Esophagus muscularis mucosa (tissue), 4 donors: Measurements from ENCODE around the gene CIZ1. TPM values are rescaled to one million over a fixed set of nuclear protein-coding genes. Genes with fewer than 3 reads are reported as not detected.

Experiments used
- DNase-seq: peaks from one replicate; pipeline ENCODE4 v3.0.0-alpha.2; 2017; ENCODE audit errors: extremely low spot score
- H3K27ac ChIP-seq, 4 donors: fragments of 200-600 bp; sonication (generic); replicated peaks in 1 of 4; 1 replicate in 3 of 4; 2 replicates in 1 of 4; pipeline ENCODE4 v1.5.1; 2016 to 2019; ENCODE audit warnings: mild to moderate bottlenecking in 1 of 4
- H3K27me3 ChIP-seq, 4 donors: fragments of 200-600 bp; sonication (generic); one replicate each; pipeline versions ENCODE4 v1.5.1 to v1.6.0; 2016 to 2019
- H3K36me3 ChIP-seq, 4 donors: fragments of 200-600 bp; sonication (generic); one replicate each; pipeline ENCODE4 v1.5.1; 2016 to 2019
- H3K4me1 ChIP-seq, 4 donors: fragments of 200-600 bp; sonication (generic); one replicate each; pipeline ENCODE4 v1.5.1; 2016 to 2019
- H3K4me3 ChIP-seq, 4 donors: fragments of 200-600 bp; sonication (generic); 1 replicate in 2 of 4; 2 replicates in 2 of 4; pipeline ENCODE4 v1.5.1; 2016 to 2019; ENCODE audit warnings: mild to moderate bottlenecking in 4 of 4, moderate library complexity in 1 of 4
- H3K9me3 ChIP-seq, 4 donors: fragments of 200-600 bp; sonication (generic); 1 replicate in 3 of 4; 2 replicates in 1 of 4; pipeline ENCODE4 v1.5.1; 2016 to 2019
- EP300 ChIP-seq: sonication (generic); formaldehyde crosslinking; IDR thresholded peaks from one replicate; pipeline ENCODE4 v1.6.1; 2017; ENCODE audit warnings: antibody characterized with exemption
- POLR2A ChIP-seq: fragments of 450-650 bp; IDR thresholded peaks from one replicate; pipeline ENCODE4 v1.6.1; 2017; ENCODE audit warnings: antibody characterized with exemption, moderate library complexity, mild to moderate bottlenecking, low read depth
- POLR2AphosphoS5 ChIP-seq, 2 donors: sonication (generic); formaldehyde crosslinking; IDR thresholded peaks; one replicate each; pipeline ENCODE4 v1.6.1; 2017; ENCODE audit warnings: antibody characterized with exemption in 2 of 2
- WGBS: methylation state at CpG from one replicate; pipeline ENCODE4 v1.1.5; 2018; 5-methylcytosine and 5-hydroxymethylcytosine counted together
- intact Hi-C: fragments of 100-400 bp; cut with DNase I; formaldehyde crosslinking; loops from one replicate; pipeline ENCODE4 v1.15.1; 2023
- total RNA-seq, 4 donors: library from RNA; depleted of rRNA; stranded (reverse); fragments of >200 nt; gene quantifications; one replicate each; pipeline versions ENCODE4 v1.1.0 to v1.2.1, GENCODE V29; 2016
- TF ChIP-seq, protein P1 (sequence below), 3 experiments: fragments of 200-600 bp in 2 of 3; fragments of 450-650 bp in 1 of 3; sonication (generic) in 2 of 3; IDR thresholded peaks; one replicate each; pipeline ENCODE4 v1.5.1; 2017 to 2019; ENCODE audit warnings: antibody characterized with exemption in 3 of 3, mild to moderate bottlenecking in 2 of 3, moderate library complexity in 1 of 3

The CIZ1 gene
- total RNA-seq, 4 donors from 2014 or later = 57.5 to 110 (median 73.2) TPM

DNA sequence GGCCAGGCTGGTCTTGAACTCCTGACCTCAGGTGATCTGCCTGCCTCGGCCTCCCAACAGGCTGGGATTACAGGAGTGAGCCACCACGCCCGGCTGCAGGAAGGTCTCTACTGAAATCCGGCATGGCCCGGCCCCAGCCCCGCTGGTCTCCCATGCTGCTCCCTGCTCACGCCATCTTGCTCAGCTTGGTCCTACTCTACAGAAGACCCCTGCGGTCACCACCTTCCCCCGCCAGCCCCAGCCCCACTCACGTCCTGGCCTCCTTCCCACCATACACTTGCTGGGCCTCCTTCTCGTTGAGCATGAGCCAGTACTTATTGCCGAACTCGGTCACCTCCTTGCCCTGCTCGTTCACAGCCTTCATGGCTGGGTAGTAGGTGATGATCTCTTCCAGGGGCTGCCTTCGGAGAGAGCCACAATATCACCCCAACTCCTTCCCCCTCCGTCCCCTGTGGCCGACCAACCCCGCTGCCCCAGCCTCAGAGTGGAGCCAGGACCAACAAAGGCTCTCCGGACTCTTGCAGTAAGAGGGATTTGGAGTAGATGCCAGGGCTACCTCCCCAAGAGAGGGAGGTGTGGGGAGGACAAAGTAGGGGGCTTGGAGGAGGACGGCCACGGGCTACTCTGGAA lies 67.8 kb downstream of the CIZ1 start:
- Histone ChIP-seq H3K4me3 (no peak overlapping the region), H3K36me3 (peaks cover 14 to 51% (median 44%) of the 10 kb centered on the region in 4 donors), H3K27ac (no peak overlapping the region), H3K9me3 (no peaks in the 10 kb centered on the region), H3K27me3 (no peaks in the 10 kb centered on the region), H3K4me1 (peaks cover 21 to 29% (median 26%) of the 10 kb centered on the region in 4 donors)
- TF ChIP-seq POLR2A (no peak), EP300 (no peak), POLR2AphosphoS5 (IDR thresholded peaks at IDR 0.05) (no peak)
- TF ChIP-seq, protein P1, sequence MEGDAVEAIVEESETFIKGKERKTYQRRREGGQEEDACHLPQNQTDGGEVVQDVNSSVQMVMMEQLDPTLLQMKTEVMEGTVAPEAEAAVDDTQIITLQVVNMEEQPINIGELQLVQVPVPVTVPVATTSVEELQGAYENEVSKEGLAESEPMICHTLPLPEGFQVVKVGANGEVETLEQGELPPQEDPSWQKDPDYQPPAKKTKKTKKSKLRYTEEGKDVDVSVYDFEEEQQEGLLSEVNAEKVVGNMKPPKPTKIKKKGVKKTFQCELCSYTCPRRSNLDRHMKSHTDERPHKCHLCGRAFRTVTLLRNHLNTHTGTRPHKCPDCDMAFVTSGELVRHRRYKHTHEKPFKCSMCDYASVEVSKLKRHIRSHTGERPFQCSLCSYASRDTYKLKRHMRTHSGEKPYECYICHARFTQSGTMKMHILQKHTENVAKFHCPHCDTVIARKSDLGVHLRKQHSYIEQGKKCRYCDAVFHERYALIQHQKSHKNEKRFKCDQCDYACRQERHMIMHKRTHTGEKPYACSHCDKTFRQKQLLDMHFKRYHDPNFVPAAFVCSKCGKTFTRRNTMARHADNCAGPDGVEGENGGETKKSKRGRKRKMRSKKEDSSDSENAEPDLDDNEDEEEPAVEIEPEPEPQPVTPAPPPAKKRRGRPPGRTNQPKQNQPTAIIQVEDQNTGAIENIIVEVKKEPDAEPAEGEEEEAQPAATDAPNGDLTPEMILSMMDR (IDR thresholded peaks at IDR 0.05) = no peak
- 92% methylated on average over 14 of the region's 21 CpGs for WGBS
- no peak for DNase-seq
- intact Hi-C loops = no loop called here

DNA sequence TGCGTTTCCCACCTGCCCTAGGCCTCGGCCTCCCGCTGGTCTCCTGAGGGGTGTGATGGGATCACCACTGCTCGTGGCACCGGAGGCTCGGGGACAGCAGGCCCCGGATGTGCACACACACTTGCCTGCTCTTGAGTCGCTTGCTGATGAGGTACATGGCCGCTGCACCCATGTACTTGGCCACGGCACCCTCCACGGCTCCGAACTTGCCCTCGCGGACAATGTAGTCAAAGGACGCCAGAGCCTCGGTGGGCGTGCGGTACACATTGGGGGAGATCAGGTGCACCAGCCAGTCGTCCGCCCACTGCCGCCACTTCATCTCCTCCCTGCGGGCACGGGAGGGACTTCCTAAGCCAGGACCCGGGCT lies 68.6 kb downstream of the CIZ1 start:
- Histone ChIP-seq H3K27ac (no peak overlapping the region), H3K4me1 (peaks cover 24 to 33% (median 31%) of the 10 kb centered on the region in 4 donors), H3K9me3 (no peaks in the 10 kb centered on the region), H3K27me3 (no peaks in the 10 kb centered on the region), H3K36me3 (peaks cover 14 to 51% (median 44%) of the 10 kb centered on the region in 4 donors), H3K4me3 (no peak overlapping the region)
- TF ChIP-seq POLR2A (no peak), POLR2AphosphoS5 (IDR thresholded peaks at IDR 0.05) (no peak), EP300 (no peak)
- TF ChIP-seq, protein P1 (IDR thresholded peaks at IDR 0.05) = no peak
- 91% methylated on average over 4 of the region's 24 CpGs for WGBS
- no peak for DNase-seq
- intact Hi-C loops = no loop called here

DNA sequence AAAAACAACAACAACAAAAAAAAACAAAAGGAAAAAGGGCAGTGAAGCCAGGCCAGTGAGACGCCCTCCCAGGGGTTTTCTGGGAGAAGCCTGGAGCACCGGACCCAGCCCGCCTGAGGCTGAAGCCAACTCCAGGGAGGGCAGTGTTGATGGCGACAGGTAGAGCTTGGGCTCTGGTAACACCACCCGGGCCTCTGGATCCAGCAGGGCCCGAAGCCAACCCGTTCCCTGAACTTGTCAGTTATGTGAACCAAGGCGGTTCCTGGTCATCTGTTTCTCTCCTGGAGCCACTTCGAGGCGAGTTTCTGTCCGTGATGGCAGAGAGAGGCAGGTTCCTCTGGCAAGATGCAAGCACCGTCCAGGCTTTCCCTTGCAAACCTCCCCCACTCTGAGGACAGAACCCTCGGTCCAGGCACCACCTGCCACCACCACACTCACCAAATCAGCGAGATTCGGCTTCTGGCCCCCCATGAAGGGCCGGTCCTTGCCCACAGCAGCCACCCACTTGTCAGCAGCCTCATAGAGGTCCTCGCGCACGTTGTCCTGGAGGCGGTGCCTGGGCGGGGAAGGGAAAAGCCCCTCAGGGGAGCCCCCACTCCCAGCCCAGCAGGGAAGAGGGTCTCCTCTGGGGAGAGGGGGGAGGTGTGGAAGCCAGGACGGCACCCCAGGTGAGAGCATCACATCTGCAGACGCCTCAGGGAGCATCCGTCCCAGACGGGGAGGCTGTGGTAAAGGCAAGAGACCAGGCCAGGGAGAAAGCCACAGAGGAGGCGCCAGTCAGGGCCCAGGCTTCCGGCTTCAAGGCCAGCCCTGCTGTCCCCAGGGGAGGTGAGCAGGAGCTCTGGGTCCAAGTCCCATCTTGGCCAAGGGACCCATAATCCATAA lies 69.2 kb downstream of the CIZ1 start:
- DNase-seq = no peak
- H3K4me3 ChIP-seq = no peak overlapping the region
- H3K27ac ChIP-seq = no peak overlapping the region
- intact Hi-C loops = no loop called here
- no peaks in the 10 kb centered on the region for H3K9me3 ChIP-seq
- no peak for TF ChIP-seq POLR2AphosphoS5 (IDR thresholded peaks at IDR 0.05)
- WGBS = 88% methylated on average over 27 of the region's 27 CpGs
- H3K36me3 ChIP-seq = peaks cover 14 to 51% (median 44%) of the 10 kb centered on the region in 4 donors
- H3K4me1 ChIP-seq = peaks cover 25 to 39% (median 35%) of the 10 kb centered on the region in 4 donors
- H3K27me3 ChIP-seq = no peaks in the 10 kb centered on the region

DNA sequence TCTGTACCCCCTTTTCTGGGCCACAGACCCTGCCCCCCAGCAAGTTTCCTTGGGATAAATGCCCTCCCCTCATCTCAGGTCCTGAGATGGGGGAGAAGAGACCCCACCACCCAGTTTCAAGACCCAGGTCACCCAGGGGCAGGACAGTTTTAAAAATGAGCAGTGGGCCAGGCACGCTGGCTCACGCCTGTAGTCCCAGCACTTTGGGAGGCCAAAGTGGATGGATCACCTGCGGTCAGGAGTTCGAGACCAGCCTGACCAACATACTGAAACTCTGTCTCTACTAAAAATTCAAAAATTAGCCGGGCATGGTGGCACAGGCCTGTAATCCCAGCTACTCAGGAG lies 69.9 kb downstream of the CIZ1 start:
- TF ChIP-seq POLR2AphosphoS5 (IDR thresholded peaks at IDR 0.05) (no peak), POLR2A (no peak), EP300 (no peak)
- TF ChIP-seq, protein P1 (IDR thresholded peaks at IDR 0.05) = no peak
- no peak overlapping the region for H3K27ac ChIP-seq
- intact Hi-C loops = no loop called here
- H3K36me3 ChIP-seq = peaks cover 14 to 51% (median 44%) of the 10 kb centered on the region in 4 donors
- 81% methylated on average over 4 of the region's 5 CpGs for WGBS
- peaks cover 21 to 33% (median 29%) of the 10 kb centered on the region in 4 donors for H3K4me1 ChIP-seq
- H3K9me3 ChIP-seq = no peaks in the 10 kb centered on the region
- H3K27me3 ChIP-seq = no peaks in the 10 kb centered on the region
- no peak for DNase-seq
- no peak overlapping the region for H3K4me3 ChIP-seq

DNA sequence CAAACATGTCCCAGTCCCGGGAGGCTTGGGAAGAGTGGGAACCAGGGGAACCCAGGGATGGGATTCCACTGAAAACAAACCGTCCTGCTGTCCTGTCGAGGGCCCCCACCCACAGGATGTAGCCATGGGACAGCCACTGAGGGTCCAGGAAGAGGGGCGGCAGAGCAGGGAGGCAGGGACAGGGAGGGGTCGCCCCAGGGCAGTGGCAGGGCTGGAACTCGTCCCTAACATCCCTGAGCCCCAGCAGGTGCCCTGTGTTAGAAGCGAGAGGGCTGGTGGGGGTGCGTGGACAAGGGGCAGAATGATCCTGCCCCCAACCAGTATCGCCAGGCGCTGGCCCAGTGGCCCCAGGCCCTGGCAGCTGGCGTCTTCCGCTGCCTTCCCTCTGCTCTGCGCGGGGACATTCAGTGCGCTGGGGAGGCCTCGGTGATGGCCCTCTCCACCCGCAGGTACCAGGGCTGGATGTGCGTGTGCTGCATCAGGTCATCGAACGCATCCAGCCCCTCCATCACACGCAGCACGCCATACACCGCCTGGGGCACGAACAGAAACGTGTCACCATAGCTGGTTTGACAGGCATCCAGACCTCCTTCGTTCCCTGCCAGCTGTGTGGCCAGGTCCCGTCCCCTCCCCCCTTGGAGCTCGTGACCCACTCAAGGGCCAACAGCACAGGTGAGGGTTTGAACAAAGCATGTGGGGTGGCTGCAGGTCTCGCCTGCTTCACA lies 70.5 kb downstream of the CIZ1 start:
- H3K27ac ChIP-seq = no peak overlapping the region
- peaks cover 16 to 28% (median 24%) of the 10 kb centered on the region in 4 donors for H3K4me1 ChIP-seq
- TF ChIP-seq POLR2A (no peak), POLR2AphosphoS5 (IDR thresholded peaks at IDR 0.05) (no peak), EP300 (no peak)
- TF ChIP-seq, protein P1 (IDR thresholded peaks at IDR 0.05) = no peak
- H3K9me3 ChIP-seq = no peaks in the 10 kb centered on the region
- H3K36me3 ChIP-seq = peaks cover 14 to 51% (median 46%) of the 10 kb centered on the region in 4 donors
- intact Hi-C loops = no loop called here
- no peak for DNase-seq
- WGBS = 77% methylated on average over 25 of the region's 29 CpGs
- H3K27me3 ChIP-seq = no peaks in the 10 kb centered on the region
- no peak overlapping the region for H3K4me3 ChIP-seq
